A549 (cell line): ENCODE results near the gene CCR5. TPM values are rescaled to one million over a fixed set of nuclear protein-coding genes. Genes with fewer than 3 reads are reported as not detected.

Experiments used
- ATAC-seq, 2 experiments: fragments of 200-7000 bp in 1 of 2; fragments of >200 bp in 1 of 2; cut with Nextera tagmentation in 1 of 2; cut with Tn5 transposase in 1 of 2; 3 replicates each; pipeline versions ENCODE4 v1.8.0 to v1.9.1; 2018 to 2020; ENCODE audit warnings: mild to moderate bottlenecking in 1 of 2, moderate library complexity in 1 of 2
- CTCF ChIA-PET: fragments of 300-600 bp; sonication (Branson Sonifier 250); formaldehyde crosslinking; extraction: SDS; loops from one replicate; lab custom pipeline; 2021; ENCODE audit warnings: antibody characterized with exemption, inconsistent platforms; lab: Yijun Ruan, JAX
- POLR2A ChIA-PET: fragments of 350-600 bp; formaldehyde crosslinking; extraction: SDS; loops from one replicate; lab custom pipeline; 2021; ENCODE audit warnings: antibody characterized with exemption, inconsistent platforms; lab: Yijun Ruan, JAX
- DNase-seq, 2 experiments: peaks; one replicate each; pipeline versions ENCODE4 v3.0.0 to v3.0.0-alpha.2; 2011 to 2016; ENCODE audit warnings: low read depth in 1 of 2, low spot score in 1 of 2
- FAIRE-seq: peaks from 2 replicates; lab custom pipeline; 2011; peaks lifted over from hg19 to GRCh38; lab: Jason Lieb, UNC
- H3K27ac ChIP-seq, 2 experiments: fragments of >200 bp; sonication (Bioruptor Twin); formaldehyde crosslinking; 3 replicates each; pipeline ENCODE4 v1.5.1; 2016 to 2017
- H3K4me1 ChIP-seq: fragments of >200 bp; sonication (Bioruptor Twin); formaldehyde crosslinking; 3 replicates; pipeline ENCODE4 v1.6.1; 2016
- H3K4me2 ChIP-seq: fragments of >200 bp; sonication (Bioruptor Twin); formaldehyde crosslinking; 3 replicates; pipeline ENCODE4 v1.6.1; 2016
- H3K4me3 ChIP-seq: fragments of >200 bp; sonication (Bioruptor Twin); formaldehyde crosslinking; 3 replicates; pipeline ENCODE4 v1.5.1; 2016
- H3K9me3 ChIP-seq: fragments of >200 bp; sonication (Bioruptor Twin); formaldehyde crosslinking; 3 replicates; pipeline ENCODE4 v1.6.1; 2016
- CBX2 ChIP-seq: fragments of 200-600 bp; sonication (generic); IDR thresholded peaks from 2 replicates; pipeline ENCODE4 v1.6.1; 2016; ENCODE audit warnings: low read depth, mild to moderate bottlenecking, borderline replicate concordance
- CBX8 ChIP-seq: fragments of 200-600 bp; sonication (generic); IDR thresholded peaks from 2 replicates; pipeline ENCODE4 v1.6.1; 2016
- EHMT2 ChIP-seq: fragments of 200-600 bp; sonication (generic); IDR thresholded peaks from 2 replicates; pipeline ENCODE4 v1.6.1; 2016; ENCODE audit warnings: antibody characterized with exemption, low read depth, mild to moderate bottlenecking, moderate library complexity
- FOXS1 ChIP-seq: fragments of 250-450 bp; sonication (Bioruptor Pico); IDR thresholded peaks from 2 replicates; pipeline ENCODE4 v1.5.0; 2020; ENCODE audit warnings: mild to moderate bottlenecking, moderate library complexity
- GATA3 ChIP-seq: IDR thresholded peaks from 2 replicates; pipeline ENCODE4 v1.6.1; 2012; ENCODE audit warnings: borderline replicate concordance
- HOXB5 ChIP-seq: fragments of 250-450 bp; sonication (Bioruptor Pico); IDR thresholded peaks from 2 replicates; pipeline ENCODE4 v1.5.0; 2020; ENCODE audit warnings: mild to moderate bottlenecking, moderate library complexity
- JUN ChIP-seq, 2 experiments: fragments of >200 bp; sonication (Bioruptor Twin); formaldehyde crosslinking; IDR thresholded peaks; 2 replicates in 1 of 2; 3 replicates in 1 of 2; pipeline ENCODE4 v1.6.1; 2016 to 2017
- JUNB ChIP-seq: fragments of >200 bp; sonication (Bioruptor Twin); formaldehyde crosslinking; IDR thresholded peaks from 2 replicates; pipeline ENCODE4 v1.6.1; 2016
- MAFK ChIP-seq: fragments of 450-650 bp; IDR thresholded peaks from 2 replicates; pipeline ENCODE4 v1.6.1; 2014; ENCODE audit not compliant: partially characterized antibody
- MAZ ChIP-seq: fragments of 150-350 bp; IDR thresholded peaks from 2 replicates; pipeline ENCODE4 v1.6.1; 2014; ENCODE audit warnings: antibody characterized with exemption, low read depth, low read length, borderline replicate concordance
- NFE2L2 ChIP-seq: fragments of 150-350 bp; conservative IDR thresholded peaks from 2 replicates; pipeline ENCODE4 v1.6.1; 2014; ENCODE audit warnings: low read length
- RAD21 ChIP-seq, 2 experiments: fragments of >200 bp in 1 of 2; sonication (Bioruptor Twin) in 1 of 2; formaldehyde crosslinking in 1 of 2; IDR thresholded peaks in 1 of 2; conservative IDR thresholded peaks in 1 of 2; 2 replicates in 1 of 2; 3 replicates in 1 of 2; pipeline ENCODE4 v1.6.1; 2012 to 2018; ENCODE audit warnings: inconsistent platforms in 1 of 2
- WGBS: methylation state at CpG from one replicate; pipeline ENCODE4 v1.1.6; 2017; ENCODE audit errors: missing lambda C conversion rate; 5-methylcytosine and 5-hydroxymethylcytosine counted together
- polyA plus RNA-seq, 4 experiments: library from polyadenylated mRNA; depleted of rRNA in 3 of 4; stranded (reverse); fragments of >200 nt; fragmentation: RNase III in 1 of 4; extraction: RNeasy Plus Mini Kit Qiagen cat#74134 plus additional on column Dnase treatment in 1 of 4; gene quantifications; 2 replicates in 3 of 4; 3 replicates in 1 of 4; pipeline ENCODE4 v1.2.3, GENCODE V29; 2011 to 2017
- TF ChIP-seq, protein P1 (sequence below): IDR thresholded peaks from 2 replicates; pipeline ENCODE4 v1.6.1; 2012; ENCODE audit warnings: low read depth, borderline replicate concordance
- TF ChIP-seq, protein P2 (sequence below): fragments of >200 bp; sonication (Bioruptor Twin); formaldehyde crosslinking; IDR thresholded peaks from 3 replicates; pipeline ENCODE4 v1.5.1; 2016
- TF ChIP-seq, protein P3 (sequence below): IDR thresholded peaks from 2 replicates; pipeline ENCODE4 v1.6.1; 2012
- TF ChIP-seq, protein P4 (sequence below): IDR thresholded peaks from 2 replicates; pipeline ENCODE4 v1.6.1; 2012

The CCR5 gene
- polyA plus RNA-seq, 2 of the 4 experiments (the other 2 are of a cell fraction), result not detected

DNA sequence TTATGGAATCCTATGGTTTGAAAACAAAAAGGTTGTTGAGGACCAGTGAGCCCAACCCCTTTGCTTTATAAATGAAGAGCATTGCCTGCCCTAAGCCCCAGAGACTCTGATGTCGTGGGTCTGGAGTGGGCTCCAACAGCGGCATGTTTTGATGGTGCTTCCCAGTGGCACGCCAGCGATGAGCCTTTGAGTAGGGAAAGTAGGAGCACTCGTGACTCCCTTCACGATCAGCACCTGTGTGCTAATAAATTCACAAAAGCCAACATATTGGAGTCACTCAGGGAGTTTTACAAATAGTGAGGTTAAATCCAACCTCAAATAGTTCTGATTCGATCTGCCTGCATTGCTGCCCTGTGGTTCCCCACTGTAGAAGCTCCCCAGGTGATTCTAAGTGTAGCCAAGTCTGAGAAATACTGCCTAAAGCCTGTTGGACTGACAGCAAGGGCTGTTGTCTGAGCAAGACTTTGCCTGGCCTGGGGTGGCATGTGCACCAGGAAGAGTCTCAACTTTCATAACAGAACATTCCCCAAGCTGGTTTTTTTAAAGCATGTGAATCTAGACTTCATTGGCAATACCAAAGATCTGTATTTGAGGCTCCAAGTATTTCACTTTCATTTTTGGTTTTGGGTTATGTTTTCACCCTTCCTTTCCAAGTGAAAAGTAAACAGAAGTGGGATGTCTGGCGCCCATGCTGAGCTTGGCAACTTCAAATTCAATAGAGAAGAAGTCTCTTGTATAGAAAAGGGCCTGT lies 9.9 kb downstream of the CCR5 start:
- no peak for FAIRE-seq
- CTCF ChIA-PET, result no interaction called here

DNA sequence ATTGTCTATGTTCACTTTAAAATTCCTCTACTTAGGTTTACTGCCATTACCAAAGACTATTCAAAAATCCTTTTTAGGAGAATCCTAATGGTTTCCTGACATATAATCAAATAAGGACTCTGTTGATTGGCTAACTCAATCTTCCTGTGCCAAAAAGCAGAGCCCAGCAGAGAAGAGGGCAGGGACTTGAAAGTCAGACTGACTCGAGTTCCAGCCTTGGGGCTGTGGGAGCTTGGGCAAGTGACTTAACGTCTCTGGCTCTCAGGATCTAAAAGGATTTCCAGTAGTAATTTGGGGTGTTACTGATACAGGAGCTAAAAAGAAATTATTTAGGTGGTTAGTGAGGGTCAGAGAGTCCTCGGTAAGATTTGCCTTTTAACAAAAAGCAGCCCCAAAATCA lies 10.9 kb downstream of the CCR5 start:
- POLR2A ChIA-PET, result no interaction called here
- CTCF ChIA-PET, result interaction anchor here (1.6 kb wide), 1 partner anchor 443 kb away, joined by 4 read pairs; no protein-coding TSS in a partner anchor
- Histone ChIP-seq H3K4me1 (no peaks in the 10 kb centered on the region), H3K4me2 (no peak overlapping the region), H3K27ac (no peak overlapping the region)
- TF ChIP-seq JUN (IDR thresholded peaks at IDR 0.05), result no peak
- TF ChIP-seq RAD21 (conservative IDR thresholded peaks at IDR 0.05 in 1 of 2, IDR thresholded peaks at IDR 0.05 in 1 of 2), result no peak
- TF ChIP-seq, protein P1, sequence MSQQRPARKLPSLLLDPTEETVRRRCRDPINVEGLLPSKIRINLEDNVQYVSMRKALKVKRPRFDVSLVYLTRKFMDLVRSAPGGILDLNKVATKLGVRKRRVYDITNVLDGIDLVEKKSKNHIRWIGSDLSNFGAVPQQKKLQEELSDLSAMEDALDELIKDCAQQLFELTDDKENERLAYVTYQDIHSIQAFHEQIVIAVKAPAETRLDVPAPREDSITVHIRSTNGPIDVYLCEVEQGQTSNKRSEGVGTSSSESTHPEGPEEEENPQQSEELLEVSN, result no peak
- no peak for TF ChIP-seq EHMT2
- TF ChIP-seq MAFK, result no peak
- no peak for TF ChIP-seq HOXB5 (CRISPR knock-in tag)
- no peak for TF ChIP-seq GATA3
- TF ChIP-seq CBX8, result no peak
- TF ChIP-seq, protein P2, sequence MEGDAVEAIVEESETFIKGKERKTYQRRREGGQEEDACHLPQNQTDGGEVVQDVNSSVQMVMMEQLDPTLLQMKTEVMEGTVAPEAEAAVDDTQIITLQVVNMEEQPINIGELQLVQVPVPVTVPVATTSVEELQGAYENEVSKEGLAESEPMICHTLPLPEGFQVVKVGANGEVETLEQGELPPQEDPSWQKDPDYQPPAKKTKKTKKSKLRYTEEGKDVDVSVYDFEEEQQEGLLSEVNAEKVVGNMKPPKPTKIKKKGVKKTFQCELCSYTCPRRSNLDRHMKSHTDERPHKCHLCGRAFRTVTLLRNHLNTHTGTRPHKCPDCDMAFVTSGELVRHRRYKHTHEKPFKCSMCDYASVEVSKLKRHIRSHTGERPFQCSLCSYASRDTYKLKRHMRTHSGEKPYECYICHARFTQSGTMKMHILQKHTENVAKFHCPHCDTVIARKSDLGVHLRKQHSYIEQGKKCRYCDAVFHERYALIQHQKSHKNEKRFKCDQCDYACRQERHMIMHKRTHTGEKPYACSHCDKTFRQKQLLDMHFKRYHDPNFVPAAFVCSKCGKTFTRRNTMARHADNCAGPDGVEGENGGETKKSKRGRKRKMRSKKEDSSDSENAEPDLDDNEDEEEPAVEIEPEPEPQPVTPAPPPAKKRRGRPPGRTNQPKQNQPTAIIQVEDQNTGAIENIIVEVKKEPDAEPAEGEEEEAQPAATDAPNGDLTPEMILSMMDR, result no peak
- TF ChIP-seq FOXS1 (CRISPR knock-in tag), result no peak
- TF ChIP-seq, all 56 proteins: peak for 0
- WGBS, result 15% methylated on average over 3 of the region's 3 CpGs
- H3K4me3 ChIP-seq, result no peak overlapping the region
- no peak for DNase-seq
- no peaks in the 10 kb centered on the region for H3K9me3 ChIP-seq
- FAIRE-seq, result no peak
- ATAC-seq, result no peak

More for the DNA sequence above, 9.9 kb downstream of the CCR5 start:
- ATAC-seq (no peak), DNase-seq (no peak)
- POLR2A ChIA-PET, result no interaction called here
- Histone ChIP-seq H3K9me3 (no peaks in the 10 kb centered on the region), H3K27ac (no peak overlapping the region), H3K4me1 (no peaks in the 10 kb centered on the region), H3K4me2 (no peak overlapping the region)
- WGBS, result 52% methylated on average over 5 of the region's 8 CpGs
- TF ChIP-seq, protein P3, sequence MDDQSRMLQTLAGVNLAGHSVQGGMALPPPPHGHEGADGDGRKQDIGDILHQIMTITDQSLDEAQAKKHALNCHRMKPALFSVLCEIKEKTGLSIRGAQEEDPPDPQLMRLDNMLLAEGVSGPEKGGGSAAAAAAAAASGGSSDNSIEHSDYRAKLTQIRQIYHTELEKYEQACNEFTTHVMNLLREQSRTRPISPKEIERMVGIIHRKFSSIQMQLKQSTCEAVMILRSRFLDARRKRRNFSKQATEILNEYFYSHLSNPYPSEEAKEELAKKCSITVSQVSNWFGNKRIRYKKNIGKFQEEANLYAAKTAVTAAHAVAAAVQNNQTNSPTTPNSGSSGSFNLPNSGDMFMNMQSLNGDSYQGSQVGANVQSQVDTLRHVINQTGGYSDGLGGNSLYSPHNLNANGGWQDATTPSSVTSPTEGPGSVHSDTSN, result no peak
- TF ChIP-seq MAZ, result no peak
- TF ChIP-seq CBX8, result no peak
- TF ChIP-seq MAFK, result no peak
- TF ChIP-seq CBX2, result no peak
- TF ChIP-seq RAD21 (conservative IDR thresholded peaks at IDR 0.05 in 1 of 2, IDR thresholded peaks at IDR 0.05 in 1 of 2), result no peak
- no peak for TF ChIP-seq NFE2L2
- TF ChIP-seq, all 56 proteins: peak for 0
- H3K4me3 ChIP-seq, result no peak overlapping the region

DNA sequence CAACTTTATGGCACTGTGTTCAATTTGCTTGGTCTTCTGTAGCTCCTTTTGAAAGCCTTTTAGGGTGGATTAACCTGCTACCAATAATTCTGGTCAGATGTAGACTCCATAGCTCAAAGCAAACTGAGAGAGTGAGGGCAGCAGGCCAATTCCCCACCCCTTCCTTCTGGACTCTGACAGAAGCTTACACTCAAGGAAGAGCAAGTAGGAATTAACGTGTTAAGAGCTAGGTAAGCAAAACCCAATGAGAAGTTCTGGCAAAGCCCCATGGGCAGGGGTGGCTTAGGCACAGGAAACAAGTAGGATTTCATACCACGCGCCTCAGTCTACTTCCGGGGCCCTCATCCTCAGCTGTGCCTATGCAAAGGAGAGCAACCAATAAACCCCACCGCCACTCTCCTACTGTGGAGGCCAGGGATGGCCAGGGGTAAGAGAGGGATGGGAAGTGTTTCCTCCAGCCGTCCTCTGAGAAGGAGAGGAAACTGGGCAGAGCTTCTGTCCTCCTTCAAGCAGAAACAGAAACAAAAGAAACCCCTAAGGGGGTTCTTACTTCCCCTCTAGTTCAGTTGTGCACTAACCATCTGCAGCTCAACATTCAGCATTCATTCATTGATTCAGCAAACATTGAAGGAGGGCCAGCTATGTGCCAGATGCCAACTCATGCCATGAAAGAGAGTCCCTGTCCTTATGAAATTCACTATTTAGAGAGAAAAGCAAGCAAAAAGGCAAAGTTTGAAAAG lies 12.6 kb downstream of the CCR5 start:
- ChIA-PET POLR2A (no interaction called here), CTCF (interaction anchor here (1.1 to 1.6 kb wide), 2 partner anchors 9 to 445 kb away, joined by 4 read pairs; no protein-coding TSS in a partner anchor)
- ATAC-seq (no peak), FAIRE-seq (no peak), DNase-seq (no peak)
- H3K4me1 ChIP-seq, result no peaks in the 10 kb centered on the region
- 47% methylated on average over 6 of the region's 6 CpGs for WGBS
- H3K4me3 ChIP-seq, result no peak overlapping the region
- no peaks in the 10 kb centered on the region for H3K9me3 ChIP-seq
- no peak overlapping the region for H3K4me2 ChIP-seq
- TF ChIP-seq MAFK (no peak), JUNB (no peak)
- TF ChIP-seq, protein P4, sequence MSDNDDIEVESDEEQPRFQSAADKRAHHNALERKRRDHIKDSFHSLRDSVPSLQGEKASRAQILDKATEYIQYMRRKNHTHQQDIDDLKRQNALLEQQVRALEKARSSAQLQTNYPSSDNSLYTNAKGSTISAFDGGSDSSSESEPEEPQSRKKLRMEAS, result no peak
- no peak overlapping the region for H3K27ac ChIP-seq
